Frontal cortex (tissue), 4 donors: ENCODE results near the gene ITIH2. TPM values are rescaled to one million over a fixed set of nuclear protein-coding genes. Genes with fewer than 3 reads are reported as not detected.
"Not testable (repeated sequence)": the region's sequence is repeated elsewhere in the genome, so short reads cannot be mapped to it uniquely, and the experiment has no call there.

Experiments used
- DNase-seq, 2 donors: peaks; one replicate each; pipeline ENCODE4 v3.0.0; 2012; ENCODE audit warnings: low spot score in 2 of 2
- FAIRE-seq: peaks from 2 replicates; lab custom pipeline; 2012; peaks lifted over from hg19 to GRCh38; lab: Jason Lieb, UNC
- total RNA-seq: library from RNA; depleted of rRNA; stranded (reverse); fragments of >200 nt; gene quantifications from one replicate; pipeline ENCODE4 v1.2.3, GENCODE V29; 2014
- donor health status: control.
- donor health status: control.
- donor health status: control.

ITIH2 gene
- total RNA-seq, 1 donor from 2014 or later, result 10.6 TPM

DNA sequence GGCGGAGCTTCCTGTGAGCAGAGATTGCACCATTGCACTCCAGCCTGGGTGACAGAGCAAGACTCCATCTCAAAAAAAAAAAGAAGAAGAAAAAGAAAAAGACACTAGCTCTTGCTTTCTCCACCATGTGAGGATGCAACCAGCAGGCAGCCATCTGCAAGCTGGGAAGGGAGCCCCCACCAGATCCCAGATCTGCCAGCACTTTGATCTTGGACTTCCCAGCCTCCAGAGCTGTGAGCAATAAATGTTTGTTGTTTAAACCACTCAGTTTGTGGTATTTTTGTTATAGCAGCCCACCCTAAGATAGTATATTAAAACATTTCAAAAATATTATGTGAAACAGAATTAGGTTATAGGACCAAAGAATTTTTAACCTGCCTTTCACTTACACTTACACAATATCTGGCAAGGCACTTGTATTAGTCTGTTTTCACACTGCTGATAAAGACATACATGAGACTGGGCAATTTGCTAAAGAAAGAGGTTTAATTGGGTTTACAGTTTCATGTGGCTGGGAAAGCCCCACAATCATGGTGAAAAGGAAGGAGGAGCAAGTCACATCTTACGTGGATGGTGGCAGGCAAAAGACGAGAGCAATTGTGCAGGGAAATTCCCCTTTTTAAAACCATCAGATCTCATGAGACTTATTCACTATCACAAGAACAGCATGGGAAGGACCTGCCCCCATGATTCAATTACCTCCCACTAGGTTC, 12.1 kb upstream of the ITIH2 start:
- not testable (repeated sequence) for FAIRE-seq, DNase-seq

DNA sequence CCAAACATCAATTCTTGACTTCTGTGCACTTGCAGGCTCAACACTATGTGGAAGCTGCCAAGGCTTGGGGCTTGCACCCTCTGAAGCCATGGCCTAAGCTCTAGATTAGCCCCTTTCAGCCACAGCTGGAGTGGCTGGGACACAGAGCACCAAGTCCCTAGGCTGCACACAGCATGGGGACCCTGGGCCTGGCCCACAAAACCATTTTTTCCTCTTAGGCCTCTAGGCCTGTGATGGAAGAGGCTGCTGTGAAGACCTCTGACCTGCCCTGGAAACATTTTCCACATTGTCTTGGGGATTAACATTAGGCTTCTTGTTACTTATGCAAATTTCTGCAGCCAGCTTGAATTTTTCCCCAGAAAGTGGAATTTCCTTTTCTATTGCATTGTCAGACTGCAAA, 10.7 kb upstream of the ITIH2 start:
- not testable (repeated sequence) for DNase-seq, FAIRE-seq

DNA sequence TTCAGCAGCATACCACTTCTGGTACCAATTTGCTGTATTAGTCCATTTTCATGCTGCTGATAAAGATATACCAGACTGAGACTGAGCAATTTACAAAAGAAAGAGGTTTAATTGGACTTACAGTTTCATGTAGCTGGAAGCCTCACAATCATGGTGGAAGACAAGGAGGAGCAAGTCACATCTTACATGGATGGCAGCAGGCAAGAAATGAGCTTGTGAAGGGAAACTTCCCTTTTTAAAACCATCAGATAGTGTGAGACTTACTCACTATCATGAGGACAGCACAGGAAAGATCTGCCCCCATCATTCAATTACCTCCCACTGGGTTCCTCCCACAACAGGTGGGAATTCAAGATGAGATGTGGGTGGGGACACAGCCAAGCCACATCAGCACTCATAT, 9.9 kb upstream of the ITIH2 start:
- not testable (repeated sequence) for FAIRE-seq, DNase-seq

DNA sequence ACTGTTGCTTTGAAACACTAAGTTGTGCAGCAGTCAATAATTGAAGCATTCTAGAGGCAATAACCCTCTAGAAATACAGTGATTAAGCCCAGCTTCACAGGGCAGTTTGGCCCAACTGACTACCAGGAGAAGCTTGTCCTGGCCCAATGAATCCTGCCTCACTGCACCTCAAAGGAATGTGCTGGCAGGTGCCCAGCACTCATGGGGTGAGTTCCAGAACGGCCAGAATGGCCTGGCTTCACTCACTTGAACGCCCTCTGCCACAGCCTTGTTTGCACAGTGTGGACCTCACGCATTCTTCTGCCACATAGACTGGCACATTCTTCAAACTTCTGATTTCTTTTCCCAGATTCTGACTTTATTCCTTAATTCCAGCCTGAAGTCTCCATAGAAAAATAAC, 6.6 kb upstream of the ITIH2 start:
- FAIRE-seq (no peak), DNase-seq (no peak)

- no peak for FAIRE-seq
- no peak for DNase-seq
Observed at GRCh38 chr10:7697426-7697825, 5.7 kb upstream of the ITIH2 start.

GRCh38 chr10:7700577-7701125, 2.5 kb upstream of the ITIH2 start:
- DNase-seq, result no peak
- FAIRE-seq, result no peak

- FAIRE-seq (no peak), DNase-seq (no peak)
Observed at GRCh38 chr10:7701158-7701742, 1.9 kb upstream of the ITIH2 start.

GRCh38 chr10:7702288-7702812, 766 bp upstream of the ITIH2 start:
- DNase-seq, result no peak
- FAIRE-seq, result no peak

DNA sequence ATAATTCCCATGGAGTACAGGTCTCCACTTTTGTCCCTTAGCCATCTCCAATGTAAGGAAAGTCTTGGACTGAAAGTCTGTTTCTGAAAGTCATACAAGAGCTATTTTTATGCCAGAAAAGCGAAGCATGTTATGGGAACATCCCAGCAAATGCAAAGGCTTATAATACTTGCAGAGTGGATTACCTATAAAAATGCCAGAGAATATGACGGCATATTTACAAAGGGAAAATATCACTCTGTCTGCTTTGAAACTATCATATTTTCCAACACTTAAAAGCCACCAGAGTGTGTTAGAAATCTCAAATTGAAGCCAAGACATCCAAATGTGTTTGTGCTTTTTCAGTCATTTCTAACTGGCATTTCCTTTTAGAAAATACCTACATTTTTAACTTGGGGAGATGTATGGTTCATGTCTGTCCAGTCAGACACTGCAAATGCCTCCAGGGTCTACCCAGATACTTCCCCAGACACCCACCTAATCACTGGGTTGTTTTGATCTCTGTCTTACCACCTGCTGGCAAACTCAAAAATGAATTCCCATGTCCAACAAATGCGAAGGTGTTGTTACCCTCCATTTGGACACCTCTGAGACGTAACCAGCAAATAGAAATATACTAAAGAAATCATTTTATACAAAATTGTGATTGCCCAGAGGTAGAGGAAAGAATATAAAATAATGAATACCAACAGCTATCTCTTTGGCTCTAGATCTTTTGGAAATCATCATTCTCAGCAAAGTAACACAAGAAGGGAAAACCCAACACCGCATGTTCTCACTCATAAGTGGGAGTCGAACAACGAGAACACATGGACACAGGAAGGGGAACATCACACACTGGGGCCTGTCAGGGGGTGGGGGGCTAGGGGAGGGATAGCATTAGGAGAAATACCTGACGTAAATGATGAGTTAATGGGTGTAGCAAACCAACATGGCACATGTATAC, 1.2 kb downstream of the ITIH2 start:
- DNase-seq (no peak), FAIRE-seq (no peak)

DNA sequence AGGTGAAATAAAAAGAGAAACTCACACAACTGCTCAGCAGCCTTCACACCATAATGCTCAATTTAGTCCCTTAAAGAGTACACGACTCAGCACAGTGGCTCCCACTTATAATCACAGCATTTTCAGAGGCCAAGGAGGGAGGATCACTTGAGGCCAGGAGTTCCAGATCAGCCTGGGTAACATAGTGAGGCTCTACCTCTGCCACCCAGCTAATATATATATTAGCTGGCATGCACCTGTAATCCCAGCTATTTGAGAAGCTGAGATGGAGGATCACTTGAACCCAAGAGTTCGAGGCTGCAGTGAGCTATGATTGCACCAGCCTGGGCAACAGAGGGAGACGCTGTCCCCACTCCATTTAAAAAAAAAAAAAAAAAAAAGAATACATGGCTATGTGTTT, 2.2 kb downstream of the ITIH2 start:
- no peak for DNase-seq
- FAIRE-seq, result no peak

GRCh38 chr10:7706534-7707073, 3.5 kb downstream of the ITIH2 start:
- FAIRE-seq (no peak), DNase-seq (no peak)

DNA sequence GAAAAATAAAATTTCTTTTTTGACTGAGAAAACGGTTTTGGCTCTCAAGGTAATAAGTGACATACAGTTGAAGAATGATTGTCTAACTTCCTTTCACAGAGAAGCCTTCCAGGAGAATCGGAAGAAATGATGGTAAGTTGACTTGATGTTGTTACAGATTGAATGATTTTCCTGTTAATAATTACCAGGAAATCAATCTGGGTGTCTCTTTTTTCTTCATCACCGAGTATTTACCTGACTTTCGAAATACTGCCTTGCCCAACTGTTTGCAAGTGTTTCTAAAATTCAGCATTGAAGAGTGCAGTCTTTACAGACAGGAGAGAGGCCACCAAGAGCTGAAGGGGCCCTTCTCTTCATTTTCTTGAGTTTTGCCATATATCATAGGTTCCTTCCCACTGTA, 4.0 kb downstream of the ITIH2 start:
- no peak for FAIRE-seq
- no peak for DNase-seq

DNA sequence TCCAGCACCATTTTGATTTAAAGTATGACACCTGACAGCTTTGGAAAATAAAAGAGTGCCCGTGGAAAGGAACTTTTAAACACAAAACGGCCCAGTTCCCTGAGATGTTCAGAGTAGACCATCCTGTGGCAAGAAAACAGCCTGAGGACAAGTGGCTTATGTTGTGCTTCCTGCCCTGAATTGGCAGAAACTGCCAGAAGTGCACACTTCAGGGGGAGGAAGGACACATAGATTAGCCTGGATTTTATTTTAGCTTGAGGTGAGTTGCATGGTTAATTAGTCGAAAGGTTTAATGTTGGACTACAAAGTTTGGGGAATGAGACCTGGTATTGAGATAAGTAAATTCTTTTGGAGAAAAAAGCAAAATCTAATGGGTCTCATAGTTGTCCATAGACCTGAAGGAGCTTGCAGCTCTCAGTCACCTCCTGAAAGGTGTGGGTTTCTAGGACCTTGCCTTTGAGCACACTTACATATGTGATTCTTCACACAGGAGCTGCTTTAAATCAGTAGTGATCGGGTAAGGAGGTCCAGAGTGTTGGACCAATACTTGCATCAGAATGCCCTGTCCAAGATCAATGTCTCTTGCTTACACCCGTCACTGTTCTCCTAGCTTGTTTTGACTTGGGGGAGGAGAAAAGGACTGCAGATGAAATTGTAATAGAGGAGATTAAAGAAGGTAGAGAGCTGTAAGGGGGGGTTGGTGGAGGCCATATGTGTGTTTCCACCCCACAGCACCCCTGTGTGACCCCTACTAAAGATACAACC, 4.9 kb downstream of the ITIH2 start:
- DNase-seq, result no peak
- no peak for FAIRE-seq

DNA sequence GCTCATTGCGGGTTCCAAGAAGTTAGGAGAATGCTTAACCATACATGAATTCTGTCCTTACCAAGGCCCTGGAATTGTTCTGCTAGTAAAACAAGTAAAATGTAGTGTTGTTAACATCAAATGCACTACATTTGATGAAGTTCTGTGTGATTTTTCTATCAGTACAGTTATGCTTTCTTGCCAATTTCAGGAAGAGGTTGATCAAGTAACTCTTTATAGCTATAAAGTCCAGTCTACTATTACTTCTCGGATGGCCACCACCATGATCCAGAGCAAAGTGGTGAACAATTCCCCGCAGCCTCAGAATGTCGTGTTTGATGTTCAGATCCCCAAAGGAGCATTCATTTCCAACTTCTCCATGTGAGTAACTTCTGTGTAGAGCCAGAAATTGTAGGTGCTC, 5.7 kb downstream of the ITIH2 start:
- FAIRE-seq, result no peak

DNA sequence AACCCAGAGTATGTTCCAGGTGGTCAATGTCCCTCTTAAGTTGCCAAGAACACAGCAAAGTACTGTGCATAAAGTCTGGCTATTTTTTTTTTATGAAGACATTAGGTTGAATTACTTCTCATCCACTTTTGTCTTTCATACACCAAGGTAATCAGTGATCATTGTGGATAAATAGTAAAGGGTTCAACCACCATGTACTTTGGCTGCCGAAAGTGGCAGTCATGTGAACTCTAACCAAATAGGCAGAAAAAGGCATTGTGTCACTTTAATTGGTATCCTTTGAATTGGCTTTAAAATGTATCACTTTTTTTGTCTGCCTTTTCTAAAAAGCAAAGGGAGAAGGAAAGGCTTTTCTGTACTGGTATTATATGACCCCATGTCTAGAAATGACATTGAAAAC, 7.3 kb downstream of the ITIH2 start:
- no peak for DNase-seq

More for the DNA sequence above, 5.7 kb downstream of the ITIH2 start:
- no peak for DNase-seq

DNA sequence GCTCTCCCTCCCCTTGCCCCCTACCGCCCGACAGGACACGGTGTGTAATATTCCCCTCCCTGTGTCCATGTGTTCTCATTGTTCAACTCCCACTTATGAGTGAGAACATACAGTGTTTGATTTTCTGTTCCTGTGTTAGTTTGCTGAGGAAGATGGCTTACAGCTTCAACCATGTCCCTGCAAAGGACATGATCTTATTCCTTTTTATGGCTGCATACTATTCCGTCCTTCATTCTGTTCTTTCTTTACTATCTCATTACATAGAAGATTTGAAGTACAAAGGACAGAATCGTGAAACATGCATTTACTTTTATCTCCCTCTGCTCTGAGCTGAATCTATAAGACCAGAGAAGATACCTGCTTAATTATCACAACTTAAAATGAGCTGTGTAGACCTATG, 8.0 kb downstream of the ITIH2 start:
- not testable (repeated sequence) for FAIRE-seq, DNase-seq

More for the DNA sequence above, 7.3 kb downstream of the ITIH2 start:
- no peak for FAIRE-seq

DNA sequence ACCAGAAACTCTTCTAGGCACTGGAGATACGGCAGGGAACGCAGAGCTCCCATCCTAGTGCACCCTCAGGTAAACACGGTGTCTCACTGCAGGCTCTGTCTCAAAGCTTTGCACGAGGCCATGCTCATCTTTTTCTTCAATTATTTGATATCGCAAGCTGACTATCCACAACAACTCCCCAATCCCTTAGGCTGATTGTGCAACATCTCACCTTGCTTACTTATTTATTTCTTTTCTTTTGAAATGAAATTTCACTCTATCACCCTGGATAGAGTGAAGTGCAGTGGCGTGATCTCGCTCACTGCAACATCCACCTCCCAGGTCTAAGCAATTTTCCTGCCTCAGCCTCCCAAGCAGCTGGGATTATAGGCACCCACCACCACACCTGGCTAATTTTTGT, 12.4 kb downstream of the ITIH2 start:
- no peak for DNase-seq

GRCh38 chr10:7717767-7718166, 14.7 kb downstream of the ITIH2 start:
- DNase-seq (no peak), FAIRE-seq (no peak)

More for the DNA sequence above, 12.4 kb downstream of the ITIH2 start:
- FAIRE-seq, result no peak

DNA sequence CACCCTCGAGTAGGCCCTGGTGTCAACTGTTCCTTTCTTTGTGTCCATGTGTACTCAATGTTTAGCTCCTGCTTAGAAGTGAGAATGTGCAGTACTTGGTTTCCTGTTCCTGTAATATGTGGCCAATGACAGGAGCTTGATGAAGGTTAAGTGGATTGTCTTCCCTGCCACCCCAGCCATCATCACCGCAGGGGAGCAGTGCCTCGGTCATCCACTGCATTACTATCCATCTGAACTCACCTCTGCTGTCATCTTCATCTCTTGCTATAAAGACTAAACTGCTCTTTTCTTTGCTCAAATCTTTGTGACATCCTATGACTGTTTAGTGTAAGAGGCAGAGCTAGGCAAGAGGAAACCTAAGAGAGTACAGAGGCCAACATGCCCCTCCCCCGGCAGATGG, 15.6 kb downstream of the ITIH2 start:
- no peak for DNase-seq
- no peak for FAIRE-seq
